ENCODE results near the gene NVL.

DNA sequence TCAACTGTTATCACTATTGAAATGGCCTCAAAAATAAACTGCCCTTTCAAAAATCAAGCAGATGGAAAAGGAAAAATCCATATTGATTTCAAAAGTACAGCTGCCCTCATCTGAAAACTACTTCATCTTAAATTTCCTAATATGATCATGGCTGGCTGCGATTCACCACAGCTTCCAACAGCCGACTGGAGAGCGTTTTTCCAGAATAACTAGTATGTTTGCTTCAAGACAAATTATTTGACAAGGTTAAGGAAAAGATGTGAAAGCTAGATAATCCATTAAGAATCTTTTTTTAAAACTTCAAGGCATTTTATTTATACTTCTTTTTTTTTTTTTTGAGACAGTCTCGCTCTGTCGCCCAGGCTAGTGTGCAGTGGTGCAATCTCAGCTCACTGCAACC is 151.1 kb downstream of the NVL start:
- TF ChIP-seq, protein P1, sequence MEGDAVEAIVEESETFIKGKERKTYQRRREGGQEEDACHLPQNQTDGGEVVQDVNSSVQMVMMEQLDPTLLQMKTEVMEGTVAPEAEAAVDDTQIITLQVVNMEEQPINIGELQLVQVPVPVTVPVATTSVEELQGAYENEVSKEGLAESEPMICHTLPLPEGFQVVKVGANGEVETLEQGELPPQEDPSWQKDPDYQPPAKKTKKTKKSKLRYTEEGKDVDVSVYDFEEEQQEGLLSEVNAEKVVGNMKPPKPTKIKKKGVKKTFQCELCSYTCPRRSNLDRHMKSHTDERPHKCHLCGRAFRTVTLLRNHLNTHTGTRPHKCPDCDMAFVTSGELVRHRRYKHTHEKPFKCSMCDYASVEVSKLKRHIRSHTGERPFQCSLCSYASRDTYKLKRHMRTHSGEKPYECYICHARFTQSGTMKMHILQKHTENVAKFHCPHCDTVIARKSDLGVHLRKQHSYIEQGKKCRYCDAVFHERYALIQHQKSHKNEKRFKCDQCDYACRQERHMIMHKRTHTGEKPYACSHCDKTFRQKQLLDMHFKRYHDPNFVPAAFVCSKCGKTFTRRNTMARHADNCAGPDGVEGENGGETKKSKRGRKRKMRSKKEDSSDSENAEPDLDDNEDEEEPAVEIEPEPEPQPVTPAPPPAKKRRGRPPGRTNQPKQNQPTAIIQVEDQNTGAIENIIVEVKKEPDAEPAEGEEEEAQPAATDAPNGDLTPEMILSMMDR (IDR thresholded peaks at IDR 0.05) = no peak
- no peak for TF ChIP-seq POLR2A (IDR thresholded peaks at IDR 0.05)
- no peak for TF ChIP-seq EP300 (IDR thresholded peaks at IDR 0.05)
- TF ChIP-seq POLR2AphosphoS5 (IDR thresholded peaks at IDR 0.05) = no peak

Measured in gastroesophageal sphincter (tissue), 3 donors.